GM23248 (cell line): ENCODE measurements around the gene VRK1. TPM values are rescaled to one million over a fixed set of nuclear protein-coding genes. Genes with fewer than 3 reads are reported as not detected.

Experiments
- DNase-seq: peaks from one replicate; pipeline ENCODE4 v3.0.0-alpha.2; 2015
- H2AFZ ChIP-seq: fragments of 200-600 bp; sonication (generic); 2 replicates; pipeline ENCODE4 v1.6.1; 2016; ENCODE audit warnings: antibody characterized with exemption
- H3F3A ChIP-seq: fragments of 200-600 bp; sonication (generic); 2 replicates; pipeline ENCODE4 v1.6.1; 2016; ENCODE audit warnings: mild to moderate bottlenecking, antibody characterized with exemption, mixed run types; ENCODE audit not compliant: insufficient read depth
- H3K27ac ChIP-seq: fragments of 200-600 bp; sonication (generic); 2 replicates; pipeline ENCODE4 v1.5.1; 2016; ENCODE audit warnings: mild to moderate bottlenecking
- H3K27me3 ChIP-seq: fragments of 200-600 bp; sonication (generic); replicated peaks from 2 replicates; pipeline ENCODE4 v1.6.1; 2016; ENCODE audit warnings: mild to moderate bottlenecking; ENCODE audit not compliant: insufficient read depth
- H3K36me3 ChIP-seq: fragments of 200-600 bp; sonication (generic); 2 replicates; pipeline ENCODE4 v1.6.1; 2016; ENCODE audit warnings: low read depth, mild to moderate bottlenecking
- H3K4me1 ChIP-seq: fragments of 200-600 bp; sonication (generic); 2 replicates; pipeline ENCODE4 v1.6.1; 2016; ENCODE audit warnings: mild to moderate bottlenecking; ENCODE audit not compliant: insufficient read depth
- H3K4me2 ChIP-seq: fragments of 200-600 bp; sonication (generic); one replicate; pipeline ENCODE4 v1.6.1; 2016; ENCODE audit warnings: mild to moderate bottlenecking; ENCODE audit not compliant: unreplicated experiment
- H3K4me3 ChIP-seq: fragments of 200-600 bp; sonication (generic); 2 replicates; pipeline ENCODE4 v1.5.1; 2016; ENCODE audit warnings: mild to moderate bottlenecking
- H3K79me2 ChIP-seq: fragments of 200-600 bp; sonication (generic); 2 replicates; pipeline ENCODE4 v1.6.1; 2016; ENCODE audit warnings: mild to moderate bottlenecking; ENCODE audit not compliant: insufficient read depth
- H3K9ac ChIP-seq: fragments of 200-600 bp; sonication (generic); 2 replicates; pipeline ENCODE4 v1.6.1; 2016; ENCODE audit warnings: mild to moderate bottlenecking
- H3K9me2 ChIP-seq: fragments of 200-600 bp; sonication (generic); 2 replicates; pipeline ENCODE4 v1.6.1; 2016; ENCODE audit warnings: mixed run types, mild to moderate bottlenecking, moderate library complexity; ENCODE audit not compliant: insufficient read depth
- H3K9me3 ChIP-seq: fragments of 200-600 bp; sonication (generic); one replicate; pipeline ENCODE4 v1.6.1; 2017; ENCODE audit warnings: low read depth
- H4K20me1 ChIP-seq: fragments of 200-600 bp; sonication (generic); 2 replicates; pipeline ENCODE4 v1.6.0; 2016; ENCODE audit not compliant: insufficient read depth
- EZH2 ChIP-seq: fragments of 200-600 bp; sonication (generic); IDR thresholded peaks from 2 replicates; pipeline ENCODE4 v1.6.1; 2018; ENCODE audit warnings: antibody characterized with exemption, mild to moderate bottlenecking; ENCODE audit not compliant: insufficient read depth, poor library complexity, severe bottlenecking
- EZH2phosphoT487 ChIP-seq: fragments of 200-600 bp; sonication (generic); IDR thresholded peaks from 2 replicates; pipeline ENCODE4 v1.6.1; 2018; ENCODE audit warnings: antibody characterized with exemption, moderate library complexity, mild to moderate bottlenecking, low read depth; ENCODE audit not compliant: insufficient read depth
- WGBS, 2 experiments: methylation state at CpG; one replicate each; pipeline ENCODE4 v1.1.6; 2015 to 2017; ENCODE audit warnings: low lambda C conversion rate in 2 of 2, low coverage in 1 of 2; ENCODE audit errors: missing lambda C conversion rate in 2 of 2; 5-methylcytosine and 5-hydroxymethylcytosine counted together
- in situ Hi-C: fragments of 300-500 bp; cut with MboI; formaldehyde crosslinking; loops from 2 replicates; pipeline ENCODE4 v1.15.0; 2020
- polyA plus RNA-seq: library from polyadenylated mRNA; unstranded; fragments of >200 nt; fragmentation: Nextera tagmentation; extraction: Ambion mirVana; gene quantifications from 2 replicates; pipeline ENCODE4 v1.2.1, GENCODE V29; 2016
- total RNA-seq: library from RNA; depleted of rRNA; stranded (reverse); fragments of >200 nt; shearing (Covaris generic); gene quantifications from 2 replicates; pipeline ENCODE4 v1.2.3, GENCODE V29; 2014

The VRK1 gene
- total and polyA plus RNA-seq, 2 experiments from 2014 or later = 17.3 to 19.1 TPM

DNA sequence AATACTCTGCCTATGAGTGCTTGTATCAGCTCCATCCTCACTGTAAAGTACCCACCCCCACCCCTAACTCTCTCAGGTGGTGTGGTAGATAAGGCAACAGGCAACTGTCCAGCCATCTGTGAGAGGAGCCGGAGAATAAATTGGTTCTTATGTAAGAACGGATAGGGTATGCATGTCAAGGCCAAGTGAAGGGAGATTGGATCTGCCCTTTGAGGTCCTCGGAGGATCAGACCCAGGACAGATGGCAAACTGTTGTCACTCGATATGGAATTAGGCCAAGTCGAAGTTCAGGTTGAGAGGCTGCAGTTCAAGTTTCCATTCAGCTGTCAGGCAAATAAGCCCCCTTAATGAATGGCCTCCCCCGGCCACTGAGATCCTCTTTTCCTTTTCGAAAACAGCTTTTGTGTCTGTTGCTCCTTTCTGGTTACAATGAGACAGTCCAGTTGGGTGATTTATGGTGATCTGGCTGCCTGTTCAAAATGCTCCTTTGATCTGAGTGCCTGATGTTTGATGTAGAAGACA is 120.3 kb downstream of the VRK1 start:
- DNase-seq = no peak
- in situ Hi-C loops = no loop called here
- Histone ChIP-seq H4K20me1 (no peaks in the 10 kb centered on the region), H3K27me3 (no peaks in the 10 kb centered on the region), H3K9ac (no peak overlapping the region), H2AFZ (no peak overlapping the region), H3K79me2 (no peaks in the 10 kb centered on the region), H3K27ac (no peak overlapping the region), H3K4me1 (no peaks in the 10 kb centered on the region), H3F3A (no peaks in the 10 kb centered on the region), H3K4me2 (no peak overlapping the region), H3K9me2 (no peaks in the 10 kb centered on the region), H3K4me3 (no peak overlapping the region), H3K9me3 (no peaks in the 10 kb centered on the region), H3K36me3 (no peaks in the 10 kb centered on the region)
- WGBS, 2 experiments = 75 to 78% methylated on average over 7 of the region's 7 CpGs
- TF ChIP-seq EZH2phosphoT487 (no peak), EZH2 (no peak)

DNA sequence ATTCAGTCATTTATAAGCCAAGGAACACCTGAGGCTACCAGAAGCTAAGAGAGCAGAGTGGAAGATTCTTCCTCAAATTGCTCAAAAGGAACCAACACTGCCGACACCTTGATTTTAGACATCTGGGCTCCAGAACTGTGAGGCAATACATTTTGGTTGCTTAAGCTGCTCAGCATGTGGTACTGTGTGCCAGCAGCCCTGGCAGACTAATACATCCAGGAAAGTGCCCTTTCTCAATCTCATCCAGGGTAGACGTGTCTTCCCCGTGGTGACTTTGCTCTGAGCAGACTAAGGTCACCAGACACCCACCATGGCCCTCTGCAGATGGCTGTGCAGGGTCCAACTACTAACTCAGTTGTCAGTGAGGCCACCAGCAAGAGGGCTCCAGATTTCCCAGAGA is 122.8 kb downstream of the VRK1 start:
- Histone ChIP-seq H3K9me2 (no peaks in the 10 kb centered on the region), H3K4me2 (no peak overlapping the region), H3K4me1 (no peaks in the 10 kb centered on the region), H3K27me3 (no peaks in the 10 kb centered on the region), H3K27ac (no peak overlapping the region), H3K79me2 (no peaks in the 10 kb centered on the region), H3K9me3 (no peaks in the 10 kb centered on the region), H3F3A (no peaks in the 10 kb centered on the region), H3K9ac (no peak overlapping the region), H3K4me3 (no peak overlapping the region), H3K36me3 (no peaks in the 10 kb centered on the region), H2AFZ (no peak overlapping the region), H4K20me1 (no peaks in the 10 kb centered on the region)
- in situ Hi-C loops = no loop called here
- 33 to 38% methylated on average over 3 of the region's 3 CpGs for WGBS, 2 experiments
- DNase-seq = peak; percentile 24
- TF ChIP-seq EZH2phosphoT487 = no peak
- no peak for TF ChIP-seq EZH2

GRCh38 chr14:96920820-96921219 is 123.6 kb downstream of the VRK1 start:
- no peak overlapping the region for H3K4me2 ChIP-seq
- no peak for TF ChIP-seq EZH2phosphoT487
- no peak for TF ChIP-seq EZH2
- H4K20me1 ChIP-seq = no peaks in the 10 kb centered on the region
- H3K36me3 ChIP-seq = no peaks in the 10 kb centered on the region
- 53 to 61% methylated on average over 3 of the region's 3 CpGs for WGBS, 2 experiments
- H3K9ac ChIP-seq = no peak overlapping the region
- H3K9me3 ChIP-seq = no peaks in the 10 kb centered on the region
- no peak overlapping the region for H3K27ac ChIP-seq
- H3F3A ChIP-seq = no peaks in the 10 kb centered on the region
- H3K4me1 ChIP-seq = no peaks in the 10 kb centered on the region
- DNase-seq = no peak
- in situ Hi-C loops = no loop called here
- H3K4me3 ChIP-seq = no peak overlapping the region
- H3K9me2 ChIP-seq = no peaks in the 10 kb centered on the region
- no peaks in the 10 kb centered on the region for H3K79me2 ChIP-seq
- no peak overlapping the region for H2AFZ ChIP-seq
- H3K27me3 ChIP-seq = no peaks in the 10 kb centered on the region

- Histone ChIP-seq H3K9me2 (no peaks in the 10 kb centered on the region), H3K4me1 (no peaks in the 10 kb centered on the region), H4K20me1 (no peaks in the 10 kb centered on the region), H3K27me3 (no peaks in the 10 kb centered on the region), H3K4me2 (no peak overlapping the region), H2AFZ (no peak overlapping the region), H3K9me3 (no peaks in the 10 kb centered on the region), H3K4me3 (no peak overlapping the region), H3K36me3 (no peaks in the 10 kb centered on the region), H3F3A (no peaks in the 10 kb centered on the region), H3K27ac (no peak overlapping the region), H3K9ac (no peak overlapping the region), H3K79me2 (no peaks in the 10 kb centered on the region)
- TF ChIP-seq EZH2 (no peak), EZH2phosphoT487 (no peak)
- in situ Hi-C loops = no loop called here
- WGBS, 2 experiments = 88 to 95% methylated on average over 8 of the region's 8 CpGs
- no peak for DNase-seq
Observed at GRCh38 chr14:96922986-96923385, 125.8 kb downstream of the VRK1 start.

- H3F3A ChIP-seq = no peaks in the 10 kb centered on the region
- H3K4me1 ChIP-seq = no peaks in the 10 kb centered on the region
- in situ Hi-C loops = no loop called here
- H3K9me2 ChIP-seq = no peaks in the 10 kb centered on the region
- H3K9ac ChIP-seq = no peak overlapping the region
- H3K27ac ChIP-seq = no peak overlapping the region
- TF ChIP-seq EZH2phosphoT487 (no peak), EZH2 (no peak)
- no peak overlapping the region for H3K4me3 ChIP-seq
- no peaks in the 10 kb centered on the region for H3K27me3 ChIP-seq
- no peaks in the 10 kb centered on the region for H4K20me1 ChIP-seq
- H3K9me3 ChIP-seq = no peaks in the 10 kb centered on the region
- H3K4me2 ChIP-seq = no peak overlapping the region
- DNase-seq = no peak
- H2AFZ ChIP-seq = no peak overlapping the region
- no peaks in the 10 kb centered on the region for H3K79me2 ChIP-seq
- WGBS, 2 experiments = 75 to 84% methylated on average over 4 of the region's 4 CpGs
- H3K36me3 ChIP-seq = no peaks in the 10 kb centered on the region
Observed at GRCh38 chr14:96925422-96925821, 128.2 kb downstream of the VRK1 start.
